Vagina (tissue), 2 donors: Measurements from ENCODE around the gene CSGALNACT2. TPM values are rescaled to one million over a fixed set of nuclear protein-coding genes. Genes with fewer than 3 reads are reported as not detected.

Source experiments
- DNase-seq, 2 donors: peaks; one replicate each; pipeline ENCODE4 v3.0.0-alpha.2; 2017; ENCODE audit errors: extremely low spot score in 2 of 2
- H3K27ac ChIP-seq: fragments of 200-600 bp; sonication (generic); one replicate; pipeline ENCODE4 v1.5.1; 2019
- H3K27me3 ChIP-seq: fragments of 200-600 bp; sonication (generic); one replicate; pipeline ENCODE4 v1.5.1; 2019
- H3K36me3 ChIP-seq, 2 donors: fragments of 200-600 bp; sonication (generic); one replicate each; pipeline ENCODE4 v1.5.1; 2017 to 2019
- H3K4me1 ChIP-seq: fragments of 200-600 bp; sonication (generic); one replicate; pipeline ENCODE4 v1.5.1; 2019
- H3K4me3 ChIP-seq, 2 donors: fragments of 200-600 bp; sonication (generic); 1 replicate in 1 of 2; 2 replicates in 1 of 2; pipeline ENCODE4 v1.5.1; 2016 to 2019
- H3K9me3 ChIP-seq: fragments of 200-600 bp; sonication (generic); one replicate; pipeline ENCODE4 v1.5.1; 2019
- CTCF ChIP-seq, 3 experiments: fragments of 450-650 bp in 2 of 3; fragments of 200-600 bp in 1 of 3; sonication (generic) in 1 of 3; IDR thresholded peaks; one replicate each; pipeline ENCODE4 v1.5.1; 2017 to 2019; ENCODE audit warnings: antibody characterized with exemption in 3 of 3, mild to moderate bottlenecking in 2 of 3, moderate library complexity in 2 of 3
- POLR2A ChIP-seq, 2 donors: fragments of 450-650 bp; IDR thresholded peaks; one replicate each; pipeline ENCODE4 v1.6.1; 2017; ENCODE audit warnings: antibody characterized with exemption in 2 of 2, mild to moderate bottlenecking in 2 of 2, moderate library complexity in 2 of 2
- POLR2AphosphoS5 ChIP-seq, 2 donors: sonication (generic); formaldehyde crosslinking; IDR thresholded peaks; one replicate each; pipeline ENCODE4 v1.9.0; 2017; ENCODE audit warnings: antibody characterized with exemption in 2 of 2, mild to moderate bottlenecking in 2 of 2, low read depth in 1 of 2; ENCODE audit not compliant: insufficient read depth in 1 of 2
- intact Hi-C: fragments of 100-400 bp; cut with DNase I; formaldehyde crosslinking; loops from one replicate; pipeline ENCODE4 v1.15.1; 2023
- total RNA-seq: library from RNA; depleted of rRNA; stranded (reverse); fragments of >200 nt; gene quantifications from one replicate; pipeline ENCODE4 v1.2.3, GENCODE V29; 2016

Gene CSGALNACT2
- total RNA-seq, 1 donor from 2014 or later: 21.9 TPM

GRCh38 chr10:43118631-43119415 is 19.4 kb upstream of the CSGALNACT2 start:
- H3K9me3 ChIP-seq: no peaks in the 10 kb centered on the region
- no peak for TF ChIP-seq POLR2AphosphoS5 (IDR thresholded peaks at IDR 0.05; ENCODE audit: insufficient read depth in 1 of 2, low read depth in 1 of 2)
- no peaks in the 10 kb centered on the region for H3K27me3 ChIP-seq
- intact Hi-C loops: no loop called here
- H3K36me3 ChIP-seq: no peaks in the 10 kb centered on the region
- H3K4me1 ChIP-seq: peaks cover 4% of the 10 kb centered on the region
- no peak overlapping the region for H3K27ac ChIP-seq
- DNase-seq: no peak
- H3K4me3 ChIP-seq: no peak overlapping the region

DNA sequence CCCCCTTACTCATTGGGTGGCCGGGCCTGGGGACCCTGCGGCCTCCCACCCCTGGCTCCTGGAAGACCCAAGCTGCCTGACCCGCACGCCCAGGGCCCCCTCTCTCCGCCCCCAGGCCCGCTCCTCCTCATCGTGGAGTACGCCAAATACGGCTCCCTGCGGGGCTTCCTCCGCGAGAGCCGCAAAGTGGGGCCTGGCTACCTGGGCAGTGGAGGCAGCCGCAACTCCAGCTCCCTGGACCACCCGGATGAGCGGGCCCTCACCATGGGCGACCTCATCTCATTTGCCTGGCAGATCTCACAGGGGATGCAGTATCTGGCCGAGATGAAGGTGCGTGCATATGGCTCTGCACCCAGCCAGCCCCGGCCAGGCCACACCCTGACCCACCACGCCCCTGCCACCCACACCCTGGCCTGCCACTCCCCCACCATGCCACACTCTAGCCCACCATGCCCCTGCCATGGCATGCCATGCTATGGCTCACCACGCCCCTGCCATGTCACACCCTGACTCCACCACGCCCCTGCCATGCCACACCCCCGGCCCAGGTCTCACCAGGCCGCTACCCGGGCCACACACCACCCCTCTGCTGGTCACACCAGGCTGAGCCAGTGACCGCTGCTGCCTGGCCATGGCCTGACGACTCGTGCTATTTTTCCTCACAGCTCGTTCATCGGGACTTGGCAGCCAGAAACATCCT is 18.7 kb upstream of the CSGALNACT2 start:
- Histone ChIP-seq H3K27ac (no peak overlapping the region), H3K4me1 (peaks cover 4% of the 10 kb centered on the region), H3K9me3 (no peaks in the 10 kb centered on the region), H3K4me3 (no peak overlapping the region), H3K27me3 (no peaks in the 10 kb centered on the region), H3K36me3 (no peaks in the 10 kb centered on the region)
- TF ChIP-seq CTCF (IDR thresholded peaks at IDR 0.05) (no peak), POLR2AphosphoS5 (IDR thresholded peaks at IDR 0.05; ENCODE audit: insufficient read depth in 1 of 2, low read depth in 1 of 2) (no peak)
- no peak for DNase-seq
- intact Hi-C loops: no loop called here

- Histone ChIP-seq H3K27ac (no peak overlapping the region), H3K27me3 (no peaks in the 10 kb centered on the region), H3K4me3 (no peak overlapping the region), H3K36me3 (no peaks in the 10 kb centered on the region), H3K9me3 (no peaks in the 10 kb centered on the region), H3K4me1 (peaks cover 4% of the 10 kb centered on the region)
- TF ChIP-seq POLR2AphosphoS5 (IDR thresholded peaks at IDR 0.05; ENCODE audit: insufficient read depth in 1 of 2, low read depth in 1 of 2) (no peak), CTCF (IDR thresholded peaks at IDR 0.05) (no peak), POLR2A (IDR thresholded peaks at IDR 0.05) (no peak)
- no peak for DNase-seq
- intact Hi-C loops: no loop called here
These were observed 17.9 kb upstream of the CSGALNACT2 start for GRCh38 chr10:43120116-43120928.

- Histone ChIP-seq H3K27ac (no peak overlapping the region), H3K9me3 (no peaks in the 10 kb centered on the region), H3K4me3 (no peak overlapping the region), H3K36me3 (no peaks in the 10 kb centered on the region), H3K4me1 (peaks cover 4% of the 10 kb centered on the region), H3K27me3 (no peaks in the 10 kb centered on the region)
- intact Hi-C loops: no loop called here
- TF ChIP-seq POLR2A (IDR thresholded peaks at IDR 0.05) (no peak), POLR2AphosphoS5 (IDR thresholded peaks at IDR 0.05; ENCODE audit: insufficient read depth in 1 of 2, low read depth in 1 of 2) (no peak), CTCF (IDR thresholded peaks at IDR 0.05) (no peak)
- no peak for DNase-seq
These were observed 17.3 kb upstream of the CSGALNACT2 start for GRCh38 chr10:43120929-43121314.

- no peak overlapping the region for H3K4me3 ChIP-seq
- TF ChIP-seq POLR2A (IDR thresholded peaks at IDR 0.05) (no peak), CTCF (IDR thresholded peaks at IDR 0.05) (no peak), POLR2AphosphoS5 (IDR thresholded peaks at IDR 0.05; ENCODE audit: insufficient read depth in 1 of 2, low read depth in 1 of 2) (no peak)
- no peaks in the 10 kb centered on the region for H3K36me3 ChIP-seq
- peaks cover 4% of the 10 kb centered on the region for H3K4me1 ChIP-seq
- H3K27me3 ChIP-seq: no peaks in the 10 kb centered on the region
- intact Hi-C loops: no loop called here
- DNase-seq: no peak
- H3K27ac ChIP-seq: no peak overlapping the region
- no peaks in the 10 kb centered on the region for H3K9me3 ChIP-seq
These were observed 16.8 kb upstream of the CSGALNACT2 start for GRCh38 chr10:43121444-43121843.
